Activated T-helper 17 cell treated with anti-CD3 and anti-CD28 coated beads, Interleukin-2, amount 50 U/mL, for 72 hours (primary cell): ENCODE measurements around the gene STARD3NL. TPM values are rescaled to one million over a fixed set of nuclear protein-coding genes. Genes with fewer than 3 reads are reported as not detected.
"Not testable (repeated sequence)": the region's sequence is repeated elsewhere in the genome, so short reads cannot be mapped to it uniquely, and the experiment has no call there.

Experiments used
- ATAC-seq: fragments of 150-1000 bp; cut with Tn5 transposase; replicated peaks from 2 replicates; pipeline ENCODE4 v1.10.0; 2021; ENCODE audit warnings: mild to moderate bottlenecking, moderate library complexity
- H3K27ac Mint-ChIP-seq: one replicate; pipeline ENCODE4 v1.8.0; 2022; ENCODE audit warnings: mixed read lengths
- H3K27me3 Mint-ChIP-seq: one replicate; pipeline ENCODE4 v1.8.0; 2022; ENCODE audit warnings: mixed read lengths
- H3K36me3 Mint-ChIP-seq: one replicate; pipeline ENCODE4 v1.8.0; 2022; ENCODE audit warnings: low read depth, mild to moderate bottlenecking, mixed read lengths
- H3K4me1 Mint-ChIP-seq: one replicate; pipeline ENCODE4 v1.8.0; 2022; ENCODE audit warnings: mixed read lengths
- H3K4me3 Mint-ChIP-seq: one replicate; pipeline ENCODE4 v1.8.0; 2022; ENCODE audit warnings: mild to moderate bottlenecking, mixed read lengths
- H3K9me3 Mint-ChIP-seq: one replicate; pipeline ENCODE4 v1.8.0; 2022; ENCODE audit warnings: mixed read lengths
- total RNA-seq, 2 donors: library from RNA; stranded (reverse); gene quantifications; one replicate each; pipeline ENCODE4 v1.2.3, GENCODE V29; 2022

Gene STARD3NL
- total RNA-seq, 2 donors from 2014 or later: 20.6 to 28.9 TPM

GRCh38 chr7:38249849-38250248 lies 71.8 kb downstream of the STARD3NL start:
- H3K4me1 Mint-ChIP-seq, ATAC-seq, H3K9me3 Mint-ChIP-seq, H3K27ac Mint-ChIP-seq, H3K27me3 Mint-ChIP-seq, H3K4me3 Mint-ChIP-seq: not testable (repeated sequence)
- peaks cover 13% of the 10 kb centered on the region for H3K36me3 Mint-ChIP-seq

DNA sequence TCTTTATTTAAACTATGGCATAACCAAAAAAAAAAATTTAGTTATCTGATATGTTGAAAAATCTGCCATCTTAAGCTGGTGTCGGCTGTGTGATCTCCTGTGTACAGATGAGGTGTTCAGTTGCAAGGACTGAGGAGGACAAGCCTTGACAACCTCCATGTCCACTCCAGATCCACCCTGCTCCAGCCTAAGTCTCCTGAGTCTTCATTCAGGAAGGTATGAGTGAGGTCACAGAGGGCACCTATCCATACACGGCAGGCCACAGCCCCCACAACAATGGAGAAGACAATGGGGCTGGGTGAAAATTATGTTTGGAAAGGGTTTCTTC lies 79.3 kb downstream of the STARD3NL start:
- no peaks in the 10 kb centered on the region for H3K9me3 Mint-ChIP-seq
- no peak for ATAC-seq
- no peaks in the 10 kb centered on the region for H3K27me3 Mint-ChIP-seq

GRCh38 chr7:38259157-38259556 lies 81.1 kb downstream of the STARD3NL start:
- not testable (repeated sequence) for ATAC-seq

More for the DNA sequence above, 79.3 kb downstream of the STARD3NL start:
- H3K4me1 Mint-ChIP-seq: no peaks in the 10 kb centered on the region
- H3K4me3 Mint-ChIP-seq: no peak overlapping the region
- H3K36me3 Mint-ChIP-seq: no peaks in the 10 kb centered on the region
- no peak overlapping the region for H3K27ac Mint-ChIP-seq

DNA sequence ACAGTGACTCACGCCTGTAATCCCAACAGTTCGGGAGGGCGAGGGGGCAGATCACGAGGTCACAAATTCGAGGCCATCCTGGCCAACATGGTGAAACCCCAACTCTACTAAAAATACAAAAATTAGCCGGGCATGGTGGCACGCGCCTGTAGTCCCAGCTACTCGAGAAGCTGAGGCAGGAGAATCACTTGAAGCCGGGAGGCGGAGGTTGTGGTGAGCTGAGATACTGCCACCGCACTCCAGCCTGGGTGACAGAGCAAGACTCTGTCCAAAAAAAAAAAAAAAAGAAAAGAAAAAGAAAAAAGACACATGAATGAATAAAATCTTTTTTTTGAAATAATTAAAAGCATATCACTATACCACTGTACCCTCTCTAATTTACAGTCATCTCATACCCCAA lies 83.6 kb downstream of the STARD3NL start:
- H3K36me3 Mint-ChIP-seq, H3K4me3 Mint-ChIP-seq, H3K27ac Mint-ChIP-seq, ATAC-seq, H3K9me3 Mint-ChIP-seq, H3K27me3 Mint-ChIP-seq, H3K4me1 Mint-ChIP-seq: not testable (repeated sequence)

More at GRCh38 chr7:38259157-38259556, 81.1 kb downstream of the STARD3NL start:
- not testable (repeated sequence) for H3K4me3 Mint-ChIP-seq, H3K27ac Mint-ChIP-seq, H3K4me1 Mint-ChIP-seq, H3K27me3 Mint-ChIP-seq, H3K9me3 Mint-ChIP-seq, H3K36me3 Mint-ChIP-seq

GRCh38 chr7:38262026-38262425 lies 84.0 kb downstream of the STARD3NL start:
- not testable (repeated sequence) for ATAC-seq, H3K27me3 Mint-ChIP-seq, H3K4me1 Mint-ChIP-seq, H3K27ac Mint-ChIP-seq, H3K4me3 Mint-ChIP-seq, H3K36me3 Mint-ChIP-seq, H3K9me3 Mint-ChIP-seq

GRCh38 chr7:38262545-38262944 lies 84.5 kb downstream of the STARD3NL start:
- H3K4me3 Mint-ChIP-seq: no peak overlapping the region
- H3K36me3 Mint-ChIP-seq: no peaks in the 10 kb centered on the region
- no peaks in the 10 kb centered on the region for H3K4me1 Mint-ChIP-seq
- ATAC-seq: no peak
- no peaks in the 10 kb centered on the region for H3K9me3 Mint-ChIP-seq
- no peak overlapping the region for H3K27ac Mint-ChIP-seq
- no peaks in the 10 kb centered on the region for H3K27me3 Mint-ChIP-seq

DNA sequence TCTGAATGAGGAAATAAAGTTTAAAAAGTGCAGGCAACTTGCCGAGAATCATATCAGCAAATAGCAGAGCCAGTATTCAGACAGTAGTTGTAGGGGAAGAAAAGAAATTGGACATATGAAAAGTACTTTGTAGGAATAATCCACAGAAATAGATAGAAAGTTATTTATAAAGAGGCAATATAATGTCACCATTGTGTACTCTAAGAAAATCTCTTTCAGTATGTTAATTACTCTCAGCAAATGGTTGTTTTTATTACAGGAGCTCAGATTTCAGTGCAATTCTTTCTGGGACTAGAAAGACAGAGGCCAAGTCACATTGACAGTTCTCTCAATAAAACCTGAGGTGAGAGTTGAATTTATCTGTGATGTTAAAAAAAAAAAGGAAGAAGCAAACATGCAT lies 85.2 kb downstream of the STARD3NL start:
- H3K36me3 Mint-ChIP-seq, H3K4me3 Mint-ChIP-seq, H3K27ac Mint-ChIP-seq, H3K9me3 Mint-ChIP-seq, H3K27me3 Mint-ChIP-seq, H3K4me1 Mint-ChIP-seq, ATAC-seq: not testable (repeated sequence)

DNA sequence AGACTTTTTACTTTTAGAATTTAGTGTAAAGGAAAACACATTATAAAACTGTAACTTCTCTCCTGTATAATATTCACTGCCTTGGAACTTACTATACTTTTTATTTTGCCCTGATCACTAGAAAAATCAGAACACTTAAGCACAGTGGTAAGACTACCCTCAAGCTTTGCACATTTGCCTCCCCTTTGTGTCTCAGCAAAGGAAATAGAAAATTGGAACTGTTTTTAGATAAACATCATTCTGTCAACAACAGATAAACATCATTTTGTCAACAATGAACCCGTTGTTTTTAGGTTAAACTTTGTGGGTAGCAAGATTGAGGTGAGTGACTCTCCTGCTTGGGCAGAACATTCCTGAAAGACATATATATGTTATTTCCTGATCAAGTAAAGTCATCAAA lies 86.6 kb downstream of the STARD3NL start:
- H3K36me3 Mint-ChIP-seq, H3K27ac Mint-ChIP-seq, H3K4me3 Mint-ChIP-seq, ATAC-seq, H3K9me3 Mint-ChIP-seq, H3K4me1 Mint-ChIP-seq, H3K27me3 Mint-ChIP-seq: not testable (repeated sequence)

- not testable (repeated sequence) for ATAC-seq, H3K4me1 Mint-ChIP-seq, H3K27ac Mint-ChIP-seq, H3K9me3 Mint-ChIP-seq, H3K36me3 Mint-ChIP-seq, H3K4me3 Mint-ChIP-seq, H3K27me3 Mint-ChIP-seq
Measured at GRCh38 chr7:38265958-38266357, 87.9 kb downstream of the STARD3NL start.

GRCh38 chr7:38269704-38270346 lies 91.8 kb downstream of the STARD3NL start:
- H3K4me3 Mint-ChIP-seq, H3K9me3 Mint-ChIP-seq, H3K4me1 Mint-ChIP-seq, ATAC-seq, H3K36me3 Mint-ChIP-seq, H3K27me3 Mint-ChIP-seq, H3K27ac Mint-ChIP-seq: not testable (repeated sequence)

GRCh38 chr7:38270405-38270804 lies 92.4 kb downstream of the STARD3NL start:
- not testable (repeated sequence) for ATAC-seq, H3K27me3 Mint-ChIP-seq, H3K4me1 Mint-ChIP-seq, H3K9me3 Mint-ChIP-seq, H3K36me3 Mint-ChIP-seq, H3K4me3 Mint-ChIP-seq, H3K27ac Mint-ChIP-seq

DNA sequence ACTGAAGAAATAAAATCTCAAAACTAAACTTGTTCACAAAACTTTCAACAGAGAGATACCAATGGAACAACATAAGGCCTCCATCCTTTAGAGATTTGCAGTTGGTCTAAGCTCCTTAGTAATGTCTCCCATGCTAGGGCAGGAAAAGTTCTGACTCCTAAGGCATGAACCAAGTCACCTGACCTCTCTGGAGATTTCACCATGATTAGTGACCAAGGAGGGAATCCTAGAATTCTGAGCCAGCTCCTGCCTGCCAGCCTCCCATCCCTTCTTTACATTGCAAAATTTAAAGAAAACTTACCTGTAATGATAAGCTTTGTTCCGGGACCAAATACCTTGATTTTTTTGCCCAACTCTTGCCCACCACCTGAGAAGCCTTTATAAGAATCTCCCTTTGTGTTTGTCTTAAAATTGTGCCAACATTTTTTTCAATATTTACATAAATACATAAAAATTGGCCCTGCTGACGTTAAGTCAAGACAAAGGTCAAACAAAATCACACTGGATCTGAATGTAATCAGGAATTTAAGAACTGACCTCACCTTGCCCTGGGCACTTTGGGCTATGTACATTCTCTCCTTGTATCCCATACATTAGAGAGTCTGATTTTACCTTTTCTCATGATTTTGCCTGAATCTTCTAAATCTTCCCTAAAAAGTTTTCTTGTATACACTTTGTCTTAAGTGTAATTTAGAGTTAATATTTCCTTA lies 95.4 kb downstream of the STARD3NL start, which contains the start of gene TARP:
Gene TARP (minus strand): TSS at position 351 of the 710 bp plus-strand sequence.
- no peak within 1 kb of the TSS for H3K27ac Mint-ChIP-seq
- ATAC-seq: no peak
- no peaks in the 10 kb centered on the region for H3K9me3 Mint-ChIP-seq
- no peak within 1 kb of the TSS for H3K4me3 Mint-ChIP-seq
- H3K4me1 Mint-ChIP-seq: no peaks in the 10 kb centered on the region
- no peaks in the 10 kb centered on the region for H3K27me3 Mint-ChIP-seq
- no peaks in the 10 kb centered on the region for H3K36me3 Mint-ChIP-seq

DNA sequence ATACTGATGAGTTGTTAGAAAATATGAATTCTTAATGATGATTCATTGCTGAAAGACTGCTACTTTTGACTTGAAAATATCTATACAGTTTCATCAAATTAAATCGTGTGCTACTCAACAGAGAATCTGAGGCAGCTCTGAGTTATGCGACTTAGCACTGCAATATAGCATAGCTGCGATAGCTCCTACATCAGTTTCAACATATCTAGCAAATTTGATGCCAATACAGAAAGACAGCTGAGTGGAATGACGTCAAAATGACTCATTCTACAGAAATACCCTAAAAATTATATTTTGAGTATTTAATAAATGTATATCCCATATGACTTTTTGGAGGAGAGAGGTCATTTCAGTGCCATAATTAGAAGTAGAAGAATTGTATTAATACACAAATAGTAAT lies 96.4 kb downstream of the STARD3NL start:
- H3K9me3 Mint-ChIP-seq: no peaks in the 10 kb centered on the region
- no peak overlapping the region for H3K4me3 Mint-ChIP-seq
- no peak for ATAC-seq
- no peaks in the 10 kb centered on the region for H3K36me3 Mint-ChIP-seq
- H3K4me1 Mint-ChIP-seq: no peaks in the 10 kb centered on the region
- H3K27ac Mint-ChIP-seq: no peak overlapping the region
- no peaks in the 10 kb centered on the region for H3K27me3 Mint-ChIP-seq

DNA sequence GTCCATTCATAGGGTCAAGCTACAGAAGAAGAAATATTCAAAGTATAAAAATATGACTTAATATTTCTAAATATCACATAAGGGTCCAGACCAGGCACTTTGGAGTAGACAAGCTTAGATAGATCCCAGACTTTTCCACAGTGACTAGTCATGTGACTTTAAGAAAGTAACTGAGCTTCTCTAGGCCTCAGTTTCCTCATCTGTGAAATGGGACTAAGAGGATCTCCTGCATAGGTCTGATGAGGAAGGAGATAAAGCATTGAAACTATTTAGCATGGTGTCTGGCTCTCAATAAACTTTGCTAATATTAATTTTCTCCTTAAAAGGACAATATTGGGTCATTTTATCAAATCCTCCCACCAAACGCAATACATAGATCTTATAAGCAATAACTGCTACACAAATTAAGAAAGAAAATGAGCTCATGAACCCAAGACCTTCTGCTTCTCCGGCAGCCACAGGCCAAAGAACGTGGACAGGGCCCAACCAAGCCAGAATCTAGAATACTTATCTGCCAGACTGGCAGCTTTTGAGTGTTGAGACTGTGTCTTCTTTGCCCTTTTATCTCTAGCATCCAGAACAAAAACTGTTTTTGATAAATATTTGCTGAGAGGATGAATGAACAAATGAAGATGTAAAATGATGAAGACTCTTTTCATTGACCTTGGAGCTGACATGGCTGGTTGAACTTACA lies 97.0 kb downstream of the STARD3NL start:
- no peak overlapping the region for H3K4me3 Mint-ChIP-seq
- H3K27ac Mint-ChIP-seq: no peak overlapping the region
- no peaks in the 10 kb centered on the region for H3K36me3 Mint-ChIP-seq
- ATAC-seq: no peak
- H3K27me3 Mint-ChIP-seq: no peaks in the 10 kb centered on the region
- no peaks in the 10 kb centered on the region for H3K9me3 Mint-ChIP-seq
- no peaks in the 10 kb centered on the region for H3K4me1 Mint-ChIP-seq
